ENCODE measurements around the gene TSTD1. TPM values are rescaled to one million over a fixed set of nuclear protein-coding genes. Genes with fewer than 3 reads are reported as not detected.

TSTD1 gene
- total and polyA plus RNA-seq, 7 donors: 2.5 to 33.9 (median 10.4) TPM

DNA sequence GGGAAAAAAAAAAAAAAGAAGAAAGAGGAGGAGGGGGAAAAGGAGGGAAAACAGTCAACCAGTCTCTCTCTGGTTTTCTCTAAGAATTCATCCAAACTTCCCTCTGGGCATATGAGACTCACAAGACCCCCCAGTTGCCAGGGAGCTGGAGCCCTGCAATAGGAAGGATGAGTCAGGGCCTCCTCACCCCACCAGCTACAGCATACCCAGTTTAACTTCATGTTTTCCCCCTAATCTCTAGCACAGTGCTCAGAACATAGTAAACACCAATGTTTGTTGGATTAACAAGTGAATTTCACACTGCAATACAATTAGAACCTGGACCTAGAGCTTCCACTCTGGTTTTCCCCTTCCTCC lies 25.7 kb downstream of the TSTD1 start:
- ATAC-seq: peak in 2 of 4 donors; percentile 22 to 42
- TF ChIP-seq, protein P1, sequence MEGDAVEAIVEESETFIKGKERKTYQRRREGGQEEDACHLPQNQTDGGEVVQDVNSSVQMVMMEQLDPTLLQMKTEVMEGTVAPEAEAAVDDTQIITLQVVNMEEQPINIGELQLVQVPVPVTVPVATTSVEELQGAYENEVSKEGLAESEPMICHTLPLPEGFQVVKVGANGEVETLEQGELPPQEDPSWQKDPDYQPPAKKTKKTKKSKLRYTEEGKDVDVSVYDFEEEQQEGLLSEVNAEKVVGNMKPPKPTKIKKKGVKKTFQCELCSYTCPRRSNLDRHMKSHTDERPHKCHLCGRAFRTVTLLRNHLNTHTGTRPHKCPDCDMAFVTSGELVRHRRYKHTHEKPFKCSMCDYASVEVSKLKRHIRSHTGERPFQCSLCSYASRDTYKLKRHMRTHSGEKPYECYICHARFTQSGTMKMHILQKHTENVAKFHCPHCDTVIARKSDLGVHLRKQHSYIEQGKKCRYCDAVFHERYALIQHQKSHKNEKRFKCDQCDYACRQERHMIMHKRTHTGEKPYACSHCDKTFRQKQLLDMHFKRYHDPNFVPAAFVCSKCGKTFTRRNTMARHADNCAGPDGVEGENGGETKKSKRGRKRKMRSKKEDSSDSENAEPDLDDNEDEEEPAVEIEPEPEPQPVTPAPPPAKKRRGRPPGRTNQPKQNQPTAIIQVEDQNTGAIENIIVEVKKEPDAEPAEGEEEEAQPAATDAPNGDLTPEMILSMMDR (IDR thresholded peaks at IDR 0.05): no peak
- Histone ChIP-seq H3K4me3 (peak overlapping the region; percentile 36), H3K27me3 (ENCODE audit: insufficient read depth in 3 of 3, low read length in 2 of 3) (peaks cover 0 to 6% (median 0%) of the 10 kb centered on the region in 3 donors), H3K36me3 (ENCODE audit: insufficient read depth in 1 of 2, low read depth in 1 of 2) (no peaks in the 10 kb centered on the region), H3K27ac (peak overlapping the region; percentile 72), H3K9me3 (no peaks in the 10 kb centered on the region), H3K4me1 (peaks cover 3% of the 10 kb centered on the region)
- intact Hi-C loops (cut with DNase I): no loop called here
- no peak for DNase-seq

DNA sequence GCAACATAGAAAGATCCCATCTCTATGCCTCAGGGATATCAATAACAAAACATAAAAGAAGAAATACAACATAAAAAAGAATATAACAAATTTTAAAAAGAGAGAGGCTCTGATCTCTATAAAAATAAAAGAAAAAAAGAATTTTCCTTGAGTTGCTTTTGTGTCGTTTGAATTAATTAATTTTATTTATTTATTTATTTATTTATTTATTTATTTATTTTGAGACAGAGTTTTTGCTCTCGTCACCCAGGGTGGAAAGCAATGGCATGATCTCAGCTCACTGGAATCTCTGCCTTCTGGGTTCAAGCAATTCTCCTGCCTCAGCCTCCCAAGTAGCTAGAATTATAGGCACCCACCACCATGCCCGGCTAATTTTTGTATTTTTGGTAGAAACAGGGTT lies 26.3 kb downstream of the TSTD1 start:
- Histone ChIP-seq H3K36me3 (ENCODE audit: insufficient read depth in 1 of 2, low read depth in 1 of 2) (no peaks in the 10 kb centered on the region), H3K9me3 (no peaks in the 10 kb centered on the region), H3K27me3 (ENCODE audit: insufficient read depth in 3 of 3, low read length in 2 of 3) (no peaks in the 10 kb centered on the region), H3K27ac (peak overlapping the region; percentile 72), H3K4me1 (peaks cover 3% of the 10 kb centered on the region), H3K4me3 (no peak overlapping the region)
- WGBS, 3 donors: 89 to 93% (median 91%) methylated on average over 3 of the region's 3 CpGs
- DNase-seq (no peak), ATAC-seq (no peak)
- TF ChIP-seq, protein P1 (IDR thresholded peaks at IDR 0.05): no peak
- intact Hi-C loops (cut with DNase I): no loop called here

DNA sequence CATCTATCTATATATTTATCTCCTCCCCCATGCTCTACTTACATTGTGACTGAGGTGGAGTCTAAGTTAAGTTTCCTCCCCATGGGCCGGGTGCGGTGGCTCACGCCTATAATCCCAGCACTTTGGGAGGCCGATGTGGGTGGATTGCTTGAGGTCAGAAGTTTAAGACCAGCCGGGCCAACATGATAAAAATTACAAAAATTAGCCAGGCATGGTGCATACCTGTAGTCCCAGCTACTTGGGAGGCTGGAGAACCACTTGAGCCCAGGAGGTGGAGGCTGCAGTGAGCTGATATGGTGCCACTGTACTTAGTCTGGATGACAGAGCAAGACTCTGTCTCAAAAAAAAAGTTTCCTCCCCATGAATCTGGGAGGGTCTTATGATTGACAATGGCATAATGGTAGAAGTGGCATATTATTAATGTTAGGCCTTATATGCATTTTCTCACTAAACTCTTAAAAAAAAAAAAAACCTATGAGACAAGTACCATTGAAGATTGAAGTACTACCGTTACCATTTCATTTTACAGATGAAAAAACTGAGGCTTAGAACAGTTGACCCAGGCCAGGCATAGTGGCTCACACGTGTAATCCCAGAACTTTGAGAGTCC lies 29.1 kb downstream of the TSTD1 start:
- ATAC-seq (no peak), DNase-seq (no peak)
- TF ChIP-seq, protein P1 (IDR thresholded peaks at IDR 0.05): no peak
- WGBS, 3 donors: 86 to 91% (median 88%) methylated on average over 7 of the region's 7 CpGs
- H3K27ac ChIP-seq: no peak overlapping the region
- no peak overlapping the region for H3K4me3 ChIP-seq
- no peaks in the 10 kb centered on the region for H3K36me3 ChIP-seq (ENCODE audit: insufficient read depth in 1 of 2, low read depth in 1 of 2)
- intact Hi-C loops (cut with DNase I): no loop called here
- H3K9me3 ChIP-seq: no peaks in the 10 kb centered on the region
- H3K4me1 ChIP-seq: peaks cover 3% of the 10 kb centered on the region
- H3K27me3 ChIP-seq (ENCODE audit: insufficient read depth in 3 of 3, low read length in 2 of 3): no peaks in the 10 kb centered on the region

DNA sequence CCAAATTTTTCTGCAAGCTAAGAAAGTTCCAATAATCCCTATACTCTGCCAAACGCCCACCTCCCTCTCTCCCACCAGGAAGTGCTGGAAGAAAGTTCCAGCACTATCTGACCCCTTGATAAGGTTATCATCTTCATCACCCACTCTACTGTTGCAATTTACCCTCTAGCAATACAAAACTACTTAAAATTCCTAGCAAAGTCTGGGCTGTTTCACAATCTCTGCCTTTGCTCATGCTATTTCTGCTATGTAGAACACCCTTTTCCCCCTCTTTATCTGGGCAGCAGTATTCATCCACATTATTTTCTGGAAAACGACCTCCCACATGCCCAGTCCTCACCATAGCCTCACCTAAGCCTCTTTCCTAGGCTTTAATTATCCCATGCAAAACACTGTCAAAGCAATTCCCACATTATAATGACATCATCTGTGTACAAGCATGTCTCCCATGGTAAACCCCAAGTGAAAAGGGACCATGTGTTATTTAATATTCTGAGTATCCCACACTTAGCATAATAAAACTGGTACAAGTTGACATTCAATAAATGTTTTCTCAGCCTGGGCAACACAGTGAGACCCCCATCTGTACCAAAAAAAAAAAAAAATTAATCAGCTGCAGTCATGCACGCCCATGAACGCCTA lies 29.8 kb downstream of the TSTD1 start:
- intact Hi-C loops (cut with DNase I): no loop called here
- WGBS, 3 donors: 77 to 87% (median 81%) methylated on average over 4 of the region's 4 CpGs
- H3K4me1 ChIP-seq: peaks cover 2% of the 10 kb centered on the region
- H3K27me3 ChIP-seq (ENCODE audit: insufficient read depth in 3 of 3, low read length in 2 of 3): no peaks in the 10 kb centered on the region
- H3K4me3 ChIP-seq: no peak overlapping the region
- ATAC-seq (no peak), DNase-seq (no peak)
- no peaks in the 10 kb centered on the region for H3K36me3 ChIP-seq (ENCODE audit: insufficient read depth in 1 of 2, low read depth in 1 of 2)
- no peaks in the 10 kb centered on the region for H3K9me3 ChIP-seq
- TF ChIP-seq, protein P1 (IDR thresholded peaks at IDR 0.05): no peak
- no peak overlapping the region for H3K27ac ChIP-seq

DNA sequence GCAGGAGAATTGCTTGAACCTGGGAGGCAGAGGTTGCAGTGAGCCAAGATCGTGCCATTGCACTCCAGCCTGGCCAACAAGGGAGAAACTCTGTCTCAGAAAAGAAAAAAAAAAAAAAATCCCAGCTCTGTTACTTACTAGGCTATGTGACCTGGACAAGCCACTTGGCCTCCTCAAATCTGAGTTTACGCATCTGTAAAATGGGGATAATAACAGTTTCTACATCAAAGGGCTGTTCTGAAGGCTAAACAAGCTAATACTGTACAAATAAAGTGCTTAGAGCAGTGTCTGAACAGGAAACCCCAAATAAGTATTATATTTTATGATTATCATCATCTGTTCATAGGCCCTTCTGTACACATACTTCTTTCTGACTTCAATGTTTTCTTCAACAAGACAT lies 31.4 kb downstream of the TSTD1 start:
- H3K4me1 ChIP-seq: no peaks in the 10 kb centered on the region
- no peak for DNase-seq
- no peak overlapping the region for H3K27ac ChIP-seq
- WGBS, 3 donors: 94 to 97% (median 96%) methylated on average over 2 of the region's 2 CpGs
- intact Hi-C loops (cut with DNase I): no loop called here
- TF ChIP-seq, protein P1 (IDR thresholded peaks at IDR 0.05): no peak
- H3K9me3 ChIP-seq: no peaks in the 10 kb centered on the region
- no peaks in the 10 kb centered on the region for H3K36me3 ChIP-seq (ENCODE audit: insufficient read depth in 1 of 2, low read depth in 1 of 2)
- H3K4me3 ChIP-seq: no peak overlapping the region
- ATAC-seq: no peak
- H3K27me3 ChIP-seq (ENCODE audit: insufficient read depth in 3 of 3, low read length in 2 of 3): no peaks in the 10 kb centered on the region
